Measurements from ENCODE around the gene HSF4.

HSF4 gene

DNA sequence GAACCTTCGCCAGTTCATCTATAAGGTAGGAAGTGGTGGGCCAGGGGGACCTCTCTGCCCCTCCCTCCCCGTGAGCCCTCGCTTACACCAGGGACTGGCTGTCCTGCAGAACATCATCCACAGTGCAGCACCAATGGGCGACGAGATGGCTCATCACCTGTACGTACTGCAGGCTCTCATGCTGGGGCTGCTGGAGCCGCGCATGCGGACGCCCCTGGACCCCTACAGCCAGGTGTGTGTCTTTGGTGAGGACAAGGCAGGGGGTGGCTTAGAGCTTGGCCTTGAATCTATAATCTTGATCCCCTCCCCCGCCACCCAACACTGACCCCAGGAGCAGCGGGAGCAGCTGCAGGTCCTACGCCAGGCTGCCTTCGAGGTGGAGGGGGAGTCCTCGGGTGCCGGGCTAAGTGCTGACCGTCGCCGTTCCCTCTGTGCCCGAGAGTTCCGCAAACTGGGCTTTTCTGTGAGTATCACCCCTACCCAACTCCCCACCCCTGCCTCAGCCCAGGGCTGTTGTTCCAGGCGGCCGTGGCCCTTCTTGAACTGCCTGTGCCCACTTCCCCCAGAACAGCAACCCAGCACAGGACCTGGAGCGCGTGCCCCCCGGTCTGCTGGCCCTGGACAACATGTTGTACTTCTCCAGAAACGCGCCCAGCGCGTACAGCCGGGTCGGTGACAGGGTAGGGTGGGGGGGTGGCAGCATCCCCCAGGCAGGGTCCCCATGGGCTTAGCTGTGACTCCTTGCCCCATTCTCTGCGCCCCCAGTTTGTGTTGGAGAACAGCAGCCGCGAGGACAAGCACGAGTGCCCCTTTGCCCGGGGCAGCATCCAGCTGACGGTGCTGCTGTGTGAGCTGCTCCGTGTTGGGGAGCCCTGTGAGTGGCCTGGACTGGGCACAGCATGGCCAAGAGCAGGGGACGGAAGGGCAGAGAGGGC, 37.1 kb downstream of the HSF4 start:
- no peak for DNase-seq (ENCODE audit: low read depth)
- no peak overlapping the region for H3K4me3 ChIP-seq (ENCODE audit: low read depth, low read length)
- TF ChIP-seq, protein P1, sequence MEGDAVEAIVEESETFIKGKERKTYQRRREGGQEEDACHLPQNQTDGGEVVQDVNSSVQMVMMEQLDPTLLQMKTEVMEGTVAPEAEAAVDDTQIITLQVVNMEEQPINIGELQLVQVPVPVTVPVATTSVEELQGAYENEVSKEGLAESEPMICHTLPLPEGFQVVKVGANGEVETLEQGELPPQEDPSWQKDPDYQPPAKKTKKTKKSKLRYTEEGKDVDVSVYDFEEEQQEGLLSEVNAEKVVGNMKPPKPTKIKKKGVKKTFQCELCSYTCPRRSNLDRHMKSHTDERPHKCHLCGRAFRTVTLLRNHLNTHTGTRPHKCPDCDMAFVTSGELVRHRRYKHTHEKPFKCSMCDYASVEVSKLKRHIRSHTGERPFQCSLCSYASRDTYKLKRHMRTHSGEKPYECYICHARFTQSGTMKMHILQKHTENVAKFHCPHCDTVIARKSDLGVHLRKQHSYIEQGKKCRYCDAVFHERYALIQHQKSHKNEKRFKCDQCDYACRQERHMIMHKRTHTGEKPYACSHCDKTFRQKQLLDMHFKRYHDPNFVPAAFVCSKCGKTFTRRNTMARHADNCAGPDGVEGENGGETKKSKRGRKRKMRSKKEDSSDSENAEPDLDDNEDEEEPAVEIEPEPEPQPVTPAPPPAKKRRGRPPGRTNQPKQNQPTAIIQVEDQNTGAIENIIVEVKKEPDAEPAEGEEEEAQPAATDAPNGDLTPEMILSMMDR (IDR thresholded peaks at IDR 0.05; ENCODE audit: insufficient read depth, low read depth, low read length, missing control alignments), result no peak

GRCh38 chr16:67202426-67202825, 37.9 kb downstream of the HSF4 start:
- TF ChIP-seq, protein P1 (IDR thresholded peaks at IDR 0.05; ENCODE audit: insufficient read depth, low read depth, low read length, missing control alignments), result no peak
- no peak overlapping the region for H3K4me3 ChIP-seq (ENCODE audit: low read depth, low read length)
- DNase-seq (ENCODE audit: low read depth), result no peak

DNA sequence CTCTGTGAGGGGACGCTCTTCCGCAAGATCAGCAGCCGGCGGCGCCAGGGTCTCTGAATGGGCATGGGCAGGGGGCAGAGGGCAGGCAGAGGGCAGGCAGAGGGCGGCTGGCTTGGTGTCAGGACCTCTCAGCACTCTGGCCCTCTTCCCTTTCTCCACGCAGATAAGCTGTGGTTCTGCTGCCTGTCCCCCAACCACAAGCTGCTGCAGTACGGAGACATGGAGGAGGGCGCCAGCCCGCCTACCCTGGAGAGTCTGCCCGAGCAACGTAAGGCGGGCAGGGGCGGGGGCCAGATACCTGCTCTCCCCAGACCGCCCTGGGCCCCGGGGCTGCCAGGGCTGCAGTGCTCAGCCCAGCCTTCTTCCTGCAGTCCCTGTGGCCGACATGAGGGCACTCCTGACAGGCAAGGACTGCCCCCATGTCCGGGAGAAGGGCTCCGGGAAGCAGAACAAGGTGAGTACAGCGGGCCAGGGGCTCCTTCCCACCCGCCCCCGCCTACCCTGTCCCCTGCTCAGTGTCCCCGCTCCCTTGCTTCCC, 38.5 kb downstream of the HSF4 start:
- TF ChIP-seq, protein P1 (IDR thresholded peaks at IDR 0.05; ENCODE audit: insufficient read depth, low read depth, low read length, missing control alignments), result no peak
- DNase-seq (ENCODE audit: low read depth), result no peak
- no peak overlapping the region for H3K4me3 ChIP-seq (ENCODE audit: low read depth, low read length)

DNA sequence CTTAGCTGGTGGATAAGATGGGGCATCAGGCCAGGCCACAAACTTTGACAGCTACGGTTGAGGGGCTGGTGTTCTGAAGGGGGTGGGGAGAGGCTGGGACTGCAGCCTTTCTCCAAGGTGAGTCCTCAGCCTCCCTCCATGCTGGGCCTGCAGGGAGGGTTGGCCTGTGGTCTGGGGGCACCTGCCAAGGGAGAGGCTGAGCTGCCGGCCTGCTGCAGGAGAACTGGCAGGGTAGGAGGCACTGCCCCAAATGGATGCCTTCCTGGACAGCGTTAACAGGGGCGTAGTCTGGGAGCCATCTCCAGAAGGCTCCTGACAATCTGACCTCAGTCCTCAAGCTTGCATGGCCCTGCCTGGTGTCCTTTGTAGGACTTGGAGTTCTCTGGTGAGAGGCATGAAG, 39.5 kb downstream of the HSF4 start:
- no peak for DNase-seq (ENCODE audit: low read depth)
- TF ChIP-seq, protein P1 (IDR thresholded peaks at IDR 0.05; ENCODE audit: insufficient read depth, low read depth, low read length, missing control alignments), result no peak
- no peak overlapping the region for H3K4me3 ChIP-seq (ENCODE audit: low read depth, low read length)

GRCh38 chr16:67206129-67206837, 41.7 kb downstream of the HSF4 start:
- TF ChIP-seq, protein P1 (IDR thresholded peaks at IDR 0.05; ENCODE audit: insufficient read depth, low read depth, low read length, missing control alignments), result no peak
- H3K4me3 ChIP-seq (ENCODE audit: low read depth, low read length), result no peak overlapping the region
- no peak for DNase-seq (ENCODE audit: low read depth)

- no peak for DNase-seq (ENCODE audit: low read depth)
- TF ChIP-seq, protein P1 (IDR thresholded peaks at IDR 0.05; ENCODE audit: insufficient read depth, low read depth, low read length, missing control alignments), result no peak
- H3K4me3 ChIP-seq (ENCODE audit: low read depth, low read length), result no peak overlapping the region
Measured at GRCh38 chr16:67206838-67207248, 42.3 kb downstream of the HSF4 start.
